Testis (tissue), 2 donors: ENCODE measurements around the gene PACS1.

Experiments used
- POLR2A ChIP-seq: fragments of 450-650 bp; IDR thresholded peaks from one replicate; pipeline ENCODE4 v1.6.1; 2017; ENCODE audit warnings: antibody characterized with exemption, mild to moderate bottlenecking, moderate library complexity
- TF ChIP-seq, protein P1 (sequence below), 3 experiments: fragments of 450-650 bp in 2 of 3; fragments of 200-600 bp in 1 of 3; sonication (generic) in 1 of 3; IDR thresholded peaks; one replicate each; pipeline ENCODE4 v1.5.1; 2016 to 2019; ENCODE audit warnings: antibody characterized with exemption in 3 of 3, mild to moderate bottlenecking in 2 of 3, moderate library complexity in 1 of 3

GRCh38 chr11:66259956-66260355, 189.9 kb downstream of the PACS1 start:
- TF ChIP-seq, protein P1, sequence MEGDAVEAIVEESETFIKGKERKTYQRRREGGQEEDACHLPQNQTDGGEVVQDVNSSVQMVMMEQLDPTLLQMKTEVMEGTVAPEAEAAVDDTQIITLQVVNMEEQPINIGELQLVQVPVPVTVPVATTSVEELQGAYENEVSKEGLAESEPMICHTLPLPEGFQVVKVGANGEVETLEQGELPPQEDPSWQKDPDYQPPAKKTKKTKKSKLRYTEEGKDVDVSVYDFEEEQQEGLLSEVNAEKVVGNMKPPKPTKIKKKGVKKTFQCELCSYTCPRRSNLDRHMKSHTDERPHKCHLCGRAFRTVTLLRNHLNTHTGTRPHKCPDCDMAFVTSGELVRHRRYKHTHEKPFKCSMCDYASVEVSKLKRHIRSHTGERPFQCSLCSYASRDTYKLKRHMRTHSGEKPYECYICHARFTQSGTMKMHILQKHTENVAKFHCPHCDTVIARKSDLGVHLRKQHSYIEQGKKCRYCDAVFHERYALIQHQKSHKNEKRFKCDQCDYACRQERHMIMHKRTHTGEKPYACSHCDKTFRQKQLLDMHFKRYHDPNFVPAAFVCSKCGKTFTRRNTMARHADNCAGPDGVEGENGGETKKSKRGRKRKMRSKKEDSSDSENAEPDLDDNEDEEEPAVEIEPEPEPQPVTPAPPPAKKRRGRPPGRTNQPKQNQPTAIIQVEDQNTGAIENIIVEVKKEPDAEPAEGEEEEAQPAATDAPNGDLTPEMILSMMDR (IDR thresholded peaks at IDR 0.05) = no peak
- no peak for TF ChIP-seq POLR2A
